ENCODE results near the gene GGT6. TPM values are rescaled to one million over a fixed set of nuclear protein-coding genes. Genes with fewer than 3 reads are reported as not detected.

Gene GGT6
- polyA plus RNA-seq, 1 donor (not counting 4 experiments of a cell fraction or from before 2014, with no cell fraction given) = 0.93 TPM

- FAIRE-seq (no peak), DNase-seq (ENCODE audit: low read depth, low spot score) (no peak)
- Histone ChIP-seq H3K4me2 (ENCODE audit: control insufficient read depth, extremely low read depth, insufficient read depth, low read depth, low read length) (no peak overlapping the region), H3K36me3 (ENCODE audit: control insufficient read depth in 2 of 2, extremely low read depth in 1 of 2, insufficient read depth in 2 of 2, low read length in 2 of 2) (peaks cover 7 to 10% of the 10 kb centered on the region in 2 experiments), H3K79me2 (ENCODE audit: control insufficient read depth, insufficient read depth, low read length) (no peaks in the 10 kb centered on the region), H2AFZ (ENCODE audit: control insufficient read depth, low read length) (no peak overlapping the region), H3K4me3 (ENCODE audit: control insufficient read depth in 2 of 3, extremely low read depth in 1 of 3, insufficient read depth in 2 of 3, low read depth in 1 of 3, low read length in 3 of 3) (no peak overlapping the region), H3K27ac (ENCODE audit: control insufficient read depth, insufficient read depth, low read length) (no peak overlapping the region), H3K9me1 (ENCODE audit: control insufficient read depth, extremely low read depth, insufficient read depth, low read length) (no peaks in the 10 kb centered on the region), H3K27me3 (ENCODE audit: control insufficient read depth, extremely low read depth, insufficient read depth, low read length) (peaks cover 26% of the 10 kb centered on the region), H3K9me3 (ENCODE audit: control insufficient read depth, low read depth, low read length) (no peaks in the 10 kb centered on the region), H3K4me1 (ENCODE audit: control insufficient read depth, extremely low read depth, insufficient read depth, low read length) (no peaks in the 10 kb centered on the region), H3K9ac (ENCODE audit: control insufficient read depth, extremely low read depth, insufficient read depth, low read length) (no peak overlapping the region), H4K20me1 (ENCODE audit: control insufficient read depth, extremely low read depth, insufficient read depth, low read length) (peaks cover 9% of the 10 kb centered on the region)
- TF ChIP-seq CTCF (optimal IDR thresholded peaks at IDR 0.05 in 1 of 3, IDR thresholded peaks at IDR 0.05 in 1 of 3, conservative IDR thresholded peaks at IDR 0.05 in 1 of 3; ENCODE audit: extremely low read depth in 1 of 3, insufficient read depth in 2 of 3, low read length in 3 of 3) (no peak), EZH2 (IDR thresholded peaks at IDR 0.05; ENCODE audit: low read length) (no peak)
- dilution Hi-C loops (cut with MboI; ENCODE audit: extremely low pct_ligation_motif_present, low sequenced_read_pairs) = no loop called here
Measured at GRCh38 chr17:4533523-4534504, 26.6 kb downstream of the GGT6 start.

- Histone ChIP-seq H3K9ac (ENCODE audit: control insufficient read depth, extremely low read depth, insufficient read depth, low read length) (no peak overlapping the region), H3K4me2 (ENCODE audit: control insufficient read depth, extremely low read depth, insufficient read depth, low read depth, low read length) (no peak overlapping the region), H3K79me2 (ENCODE audit: control insufficient read depth, insufficient read depth, low read length) (no peaks in the 10 kb centered on the region), H4K20me1 (ENCODE audit: control insufficient read depth, extremely low read depth, insufficient read depth, low read length) (peaks cover 9% of the 10 kb centered on the region), H3K27ac (ENCODE audit: control insufficient read depth, insufficient read depth, low read length) (no peak overlapping the region), H3K9me1 (ENCODE audit: control insufficient read depth, extremely low read depth, insufficient read depth, low read length) (no peaks in the 10 kb centered on the region), H3K4me1 (ENCODE audit: control insufficient read depth, extremely low read depth, insufficient read depth, low read length) (no peaks in the 10 kb centered on the region), H3K36me3 (ENCODE audit: control insufficient read depth in 2 of 2, extremely low read depth in 1 of 2, insufficient read depth in 2 of 2, low read length in 2 of 2) (peaks cover 1 to 7% of the 10 kb centered on the region in 2 experiments), H3K4me3 (ENCODE audit: control insufficient read depth in 2 of 3, extremely low read depth in 1 of 3, insufficient read depth in 2 of 3, low read depth in 1 of 3, low read length in 3 of 3) (no peak overlapping the region), H3K9me3 (ENCODE audit: control insufficient read depth, low read depth, low read length) (no peaks in the 10 kb centered on the region), H2AFZ (ENCODE audit: control insufficient read depth, low read length) (no peak overlapping the region), H3K27me3 (ENCODE audit: control insufficient read depth, extremely low read depth, insufficient read depth, low read length) (peaks cover 26% of the 10 kb centered on the region)
- TF ChIP-seq EZH2 (IDR thresholded peaks at IDR 0.05; ENCODE audit: low read length) (no peak), CTCF (optimal IDR thresholded peaks at IDR 0.05 in 1 of 3, IDR thresholded peaks at IDR 0.05 in 1 of 3, conservative IDR thresholded peaks at IDR 0.05 in 1 of 3; ENCODE audit: extremely low read depth in 1 of 3, insufficient read depth in 2 of 3, low read length in 3 of 3) (no peak)
- dilution Hi-C loops (cut with MboI; ENCODE audit: extremely low pct_ligation_motif_present, low sequenced_read_pairs) = no loop called here
- no peak for FAIRE-seq
- no peak for DNase-seq (ENCODE audit: low read depth, low spot score)
Measured at GRCh38 chr17:4532860-4533522, 27.4 kb downstream of the GGT6 start.

Data from keratinocyte (primary cell).